K562 (cell line): Measurements from ENCODE around the gene COASY. TPM values are rescaled to one million over a fixed set of nuclear protein-coding genes. Genes with fewer than 3 reads are reported as not detected.

Experiments used
- DDX20 ChIP-seq: fragments of 450-650 bp; IDR thresholded peaks from 2 replicates; pipeline ENCODE4 v1.6.1; 2016; ENCODE audit warnings: missing genetic modification characterization, low read depth, mild to moderate bottlenecking, missing compliant biosample characterization, moderate library complexity
- ETV6 ChIP-seq, 3 experiments: fragments of 150-350 bp in 1 of 3; sonication (generic) in 1 of 3; formaldehyde crosslinking in 1 of 3; IDR thresholded peaks; 2 replicates each; pipeline versions ENCODE4 v1.6.1 to v1.8.0; 2014 to 2022; ENCODE audit warnings: borderline replicate concordance in 2 of 3, low read depth in 2 of 3, antibody characterized with exemption in 1 of 3, low read length in 1 of 3, mild to moderate bottlenecking in 1 of 3, missing genetic modification reagents in 1 of 3
- HLTF ChIP-seq: fragments of 450-650 bp; IDR thresholded peaks from 2 replicates; pipeline ENCODE4 v1.6.1; 2016
- HNRNPUL1 ChIP-seq: fragments of 200-400 bp; formaldehyde crosslinking; IDR thresholded peaks from 2 replicates; pipeline ENCODE4 v1.6.1; 2017; ENCODE audit warnings: low read length
- MECOM ChIP-seq: fragments of 250-450 bp; sonication (Bioruptor Pico); IDR thresholded peaks from 2 replicates; pipeline ENCODE4 v1.8.0; 2022; ENCODE audit warnings: inconsistent platforms
- MEF2D ChIP-seq: conservative IDR thresholded peaks from 2 replicates; pipeline ENCODE4 v1.6.1; 2016; ENCODE audit warnings: low read depth, missing genetic modification characterization, missing compliant biosample characterization
- MIER1 ChIP-seq: fragments of 450-650 bp; IDR thresholded peaks from 2 replicates; pipeline ENCODE4 v1.6.1; 2016; ENCODE audit warnings: antibody characterized with exemption, mild to moderate bottlenecking, low read depth
- NR2C1 ChIP-seq, 2 experiments: fragments of 450-650 bp; IDR thresholded peaks; 2 replicates each; pipeline ENCODE4 v1.6.1; 2017; ENCODE audit warnings: mild to moderate bottlenecking in 2 of 2, antibody characterized with exemption in 1 of 2, inconsistent platforms in 1 of 2, missing compliant biosample characterization in 1 of 2, missing genetic modification characterization in 1 of 2
- PHTF2 ChIP-seq: fragments of 250-450 bp; sonication (Bioruptor Pico); IDR thresholded peaks from 2 replicates; pipeline ENCODE4 v1.5.0; 2021; ENCODE audit warnings: mild to moderate bottlenecking
- RBBP5 ChIP-seq: fragments of 200-600 bp; sonication (generic); IDR thresholded peaks from 2 replicates; pipeline ENCODE4 v1.6.1; 2012; ENCODE audit warnings: borderline replicate concordance, mild to moderate bottlenecking, low read length, control low read depth, inconsistent platforms; ENCODE audit not compliant: insufficient read depth, poor library complexity, severe bottlenecking
- RBM14 ChIP-seq: fragments of 200-400 bp; formaldehyde crosslinking; IDR thresholded peaks from 2 replicates; pipeline ENCODE4 v1.6.1; 2018; ENCODE audit warnings: low read depth, mild to moderate bottlenecking, low read length, moderate library complexity, borderline replicate concordance; ENCODE audit not compliant: insufficient read depth
- SAP30 ChIP-seq: fragments of 200-600 bp; sonication (generic); IDR thresholded peaks from 2 replicates; pipeline ENCODE4 v1.6.1; 2012; ENCODE audit warnings: borderline replicate concordance, low read depth, mild to moderate bottlenecking, moderate library complexity, low read length, control low read depth, inconsistent platforms; ENCODE audit not compliant: insufficient read depth, poor library complexity, severe bottlenecking
- SMAD2 ChIP-seq: fragments of 150-350 bp; IDR thresholded peaks from 2 replicates; pipeline ENCODE4 v1.6.1; 2014; ENCODE audit warnings: low read depth, mild to moderate bottlenecking, low read length
- SNAPC5 ChIP-seq: fragments of 250-450 bp; sonication (Bioruptor Pico); IDR thresholded peaks from 2 replicates; pipeline ENCODE4 v1.8.0; 2021; ENCODE audit warnings: moderate library complexity, mild to moderate bottlenecking, inconsistent platforms
- SRSF3 ChIP-seq: fragments of 200-400 bp; formaldehyde crosslinking; IDR thresholded peaks from 2 replicates; pipeline ENCODE4 v1.6.1; 2016; ENCODE audit warnings: mild to moderate bottlenecking, low read length, moderate library complexity; ENCODE audit not compliant: insufficient read depth
- TEAD2 ChIP-seq: fragments of 450-650 bp; IDR thresholded peaks from 2 replicates; pipeline ENCODE4 v1.6.1; 2016; ENCODE audit warnings: missing genetic modification characterization, control low read depth, missing compliant biosample characterization
- XRCC3 ChIP-seq: fragments of 450-650 bp; IDR thresholded peaks from 2 replicates; pipeline ENCODE4 v1.6.1; 2017; ENCODE audit warnings: mild to moderate bottlenecking, moderate library complexity
- ZNF445 ChIP-seq: fragments of 250-450 bp; sonication (Bioruptor Pico); IDR thresholded peaks from 2 replicates; pipeline ENCODE4 v1.4.0; 2020; ENCODE audit warnings: low read depth, mild to moderate bottlenecking, moderate library complexity
- ZNF740 ChIP-seq, 3 experiments: fragments of 200-800 bp in 1 of 3; sonication (Bioruptor generic) in 1 of 3; sonication (generic) in 1 of 3; formaldehyde crosslinking in 1 of 3; IDR thresholded peaks; 2 replicates each; pipeline versions ENCODE4 v1.6.1 to v1.8.0; 2016 to 2022; ENCODE audit warnings: mild to moderate bottlenecking in 2 of 3, missing compliant biosample characterization in 2 of 3, missing genetic modification characterization in 2 of 3, missing genetic modification reagents in 1 of 3
- polyA plus RNA-seq, 8 experiments: library from polyadenylated mRNA; depleted of rRNA in 4 of 8; stranded (reverse) in 5 of 8; unstranded in 3 of 8; fragments of >200 nt; fragmentation: Nextera tagmentation in 2 of 8; fragmentation: Illumina TruSeq in 1 of 8; extraction: Ambion mirVana in 2 of 8; extraction: Trizol in 1 of 8; gene quantifications; 2 replicates each; pipeline versions ENCODE4 v1.2.1 to v1.2.3, GENCODE V29; 2011 to 2014; ENCODE audit warnings: inconsistent platforms in 1 of 8, missing spikeins in 1 of 8
- total RNA-seq, 7 experiments: library from RNA; depleted of rRNA in 6 of 7; stranded (reverse); fragments of >200 nt in 6 of 7; fragmentation: Illumina TruSeq in 2 of 7; extraction: Trizol in 2 of 7; gene quantifications; 2 replicates each; pipeline versions ENCODE4 v1.2.1 to v1.2.3, GENCODE V29; 2011 to 2021; ENCODE audit warnings: low replicate concordance in 1 of 7
- TF ChIP-seq, protein P1 (sequence below), 2 experiments: fragments of 200-800 bp in 1 of 2; sonication (Bioruptor generic) in 1 of 2; sonication (generic) in 1 of 2; formaldehyde crosslinking in 1 of 2; IDR thresholded peaks in 1 of 2; conservative IDR thresholded peaks in 1 of 2; 2 replicates each; pipeline versions ENCODE4 v1.5.0 to v1.6.1; 2016 to 2020; ENCODE audit warnings: missing compliant biosample characterization in 1 of 2, missing genetic modification characterization in 1 of 2, missing genetic modification reagents in 1 of 2
- TF ChIP-seq, protein P2 (sequence below), 2 experiments: fragments of 450-650 bp; conservative IDR thresholded peaks; 2 replicates each; pipeline ENCODE4 v1.6.1; 2017; ENCODE audit warnings: mild to moderate bottlenecking in 2 of 2, moderate library complexity in 2 of 2
- TF ChIP-seq, protein P3 (sequence below): fragments of 450-650 bp; IDR thresholded peaks from 2 replicates; pipeline ENCODE4 v1.6.1; 2016; ENCODE audit warnings: missing biosample characterization, missing genetic modification characterization

The COASY gene
- total and polyA plus RNA-seq, 9 of the 15 experiments (the other 6 are each of a cell fraction or from before 2014, with no cell fraction given), result 25.4 to 175 (median 62.3) TPM

DNA sequence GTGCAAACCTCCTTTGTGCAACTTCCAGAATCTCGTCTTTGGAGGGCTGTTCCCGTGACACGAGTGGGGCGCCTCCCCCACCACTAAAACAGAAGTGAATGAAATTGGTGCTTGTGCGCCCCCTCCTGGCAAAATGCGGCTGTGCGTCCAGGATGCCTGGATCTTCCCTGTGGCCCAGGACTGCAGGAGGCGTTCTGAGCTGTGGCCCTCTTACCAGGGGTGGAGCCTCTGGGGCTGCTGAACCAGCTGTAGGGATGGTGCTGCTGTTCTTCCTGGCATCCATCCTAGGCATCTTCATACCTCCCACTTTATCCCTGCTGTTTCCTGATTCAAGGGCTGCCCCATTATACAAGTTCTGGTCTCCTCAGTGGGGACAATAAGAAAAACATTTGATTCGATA lies 44.4 kb upstream of the COASY start (continued):
- no peak for TF ChIP-seq ZNF740 (CRISPR knock-in tag; IDR thresholded peaks at IDR 0.05)
- TF ChIP-seq ZNF740 (tag; IDR thresholded peaks at IDR 0.05), result no peak
- no peak for TF ChIP-seq RBM14
- no peak for TF ChIP-seq RBBP5
- TF ChIP-seq MEF2D (tag), result no peak
- no peak for TF ChIP-seq SAP30
- TF ChIP-seq SMAD2, result no peak
- no peak for TF ChIP-seq SNAPC5 (CRISPR knock-in tag)
- no peak for TF ChIP-seq TEAD2 (tag)
- TF ChIP-seq, protein P1, sequence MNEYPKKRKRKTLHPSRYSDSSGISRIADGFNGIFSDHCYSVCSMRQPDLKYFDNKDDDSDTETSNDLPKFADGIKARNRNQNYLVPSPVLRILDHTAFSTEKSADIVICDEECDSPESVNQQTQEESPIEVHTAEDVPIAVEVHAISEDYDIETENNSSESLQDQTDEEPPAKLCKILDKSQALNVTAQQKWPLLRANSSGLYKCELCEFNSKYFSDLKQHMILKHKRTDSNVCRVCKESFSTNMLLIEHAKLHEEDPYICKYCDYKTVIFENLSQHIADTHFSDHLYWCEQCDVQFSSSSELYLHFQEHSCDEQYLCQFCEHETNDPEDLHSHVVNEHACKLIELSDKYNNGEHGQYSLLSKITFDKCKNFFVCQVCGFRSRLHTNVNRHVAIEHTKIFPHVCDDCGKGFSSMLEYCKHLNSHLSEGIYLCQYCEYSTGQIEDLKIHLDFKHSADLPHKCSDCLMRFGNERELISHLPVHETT (CRISPR knock-in tag; conservative IDR thresholded peaks at IDR 0.05 in 1 of 2, IDR thresholded peaks at IDR 0.05 in 1 of 2), result no peak
- no peak for TF ChIP-seq MECOM
- no peak for TF ChIP-seq HNRNPUL1
- TF ChIP-seq ETV6 (IDR thresholded peaks at IDR 0.05; ENCODE audit: borderline replicate concordance in 1 of 2, low read depth in 2 of 2, low read length in 1 of 2), result 0 out of 4 replicates have a peak, but pooled peaks of 1 of the 2 experiments have one; percentile 0
- TF ChIP-seq ETV6 (CRISPR knock-in tag; IDR thresholded peaks at IDR 0.05; ENCODE audit: borderline replicate concordance), result no peak
- TF ChIP-seq ZNF445 (CRISPR knock-in tag), result no peak
- no peak for TF ChIP-seq SRSF3
- TF ChIP-seq PHTF2 (CRISPR knock-in tag), result no peak
- no peak for TF ChIP-seq XRCC3
- TF ChIP-seq MIER1, result no peak
- TF ChIP-seq DDX20 (tag), result no peak
- no peak for TF ChIP-seq HLTF
- TF ChIP-seq, protein P2, sequence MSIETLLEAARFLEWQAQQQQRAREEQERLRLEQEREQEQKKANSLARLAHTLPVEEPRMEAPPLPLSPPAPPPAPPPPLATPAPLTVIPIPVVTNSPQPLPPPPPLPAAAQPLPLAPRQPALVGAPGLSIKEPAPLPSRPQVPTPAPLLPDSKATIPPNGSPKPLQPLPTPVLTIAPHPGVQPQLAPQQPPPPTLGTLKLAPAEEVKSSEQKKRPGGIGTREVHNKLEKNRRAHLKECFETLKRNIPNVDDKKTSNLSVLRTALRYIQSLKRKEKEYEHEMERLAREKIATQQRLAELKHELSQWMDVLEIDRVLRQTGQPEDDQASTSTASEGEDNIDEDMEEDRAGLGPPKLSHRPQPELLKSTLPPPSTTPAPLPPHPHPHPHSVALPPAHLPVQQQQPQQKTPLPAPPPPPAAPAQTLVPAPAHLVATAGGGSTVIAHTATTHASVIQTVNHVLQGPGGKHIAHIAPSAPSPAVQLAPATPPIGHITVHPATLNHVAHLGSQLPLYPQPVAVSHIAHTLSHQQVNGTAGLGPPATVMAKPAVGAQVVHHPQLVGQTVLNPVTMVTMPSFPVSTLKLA (conservative IDR thresholded peaks at IDR 0.05), result no peak
- TF ChIP-seq, protein P3, sequence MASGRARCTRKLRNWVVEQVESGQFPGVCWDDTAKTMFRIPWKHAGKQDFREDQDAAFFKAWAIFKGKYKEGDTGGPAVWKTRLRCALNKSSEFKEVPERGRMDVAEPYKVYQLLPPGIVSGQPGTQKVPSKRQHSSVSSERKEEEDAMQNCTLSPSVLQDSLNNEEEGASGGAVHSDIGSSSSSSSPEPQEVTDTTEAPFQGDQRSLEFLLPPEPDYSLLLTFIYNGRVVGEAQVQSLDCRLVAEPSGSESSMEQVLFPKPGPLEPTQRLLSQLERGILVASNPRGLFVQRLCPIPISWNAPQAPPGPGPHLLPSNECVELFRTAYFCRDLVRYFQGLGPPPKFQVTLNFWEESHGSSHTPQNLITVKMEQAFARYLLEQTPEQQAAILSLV (tag), result no peak
- no peak for TF ChIP-seq NR2C1 (IDR thresholded peaks at IDR 0.05)
- TF ChIP-seq NR2C1 (tag; IDR thresholded peaks at IDR 0.05), result no peak
